DOHH2 (cell line): Measurements from ENCODE around the gene SPATA18.

ENCODE experiments used
- H3F3A ChIP-seq: fragments of 200-600 bp; sonication (generic), shearing (Covaris generic); 2 replicates; pipeline ENCODE4 v1.6.0; 2016; ENCODE audit warnings: antibody characterized with exemption, mild to moderate bottlenecking; ENCODE audit not compliant: control insufficient read depth, insufficient read depth
- H3K27ac ChIP-seq: fragments of 200-600 bp; sonication (generic); 2 replicates; pipeline ENCODE4 v1.5.1; 2014; ENCODE audit warnings: low read depth, mild to moderate bottlenecking, low read length, moderate library complexity
- H3K27me3 ChIP-seq: fragments of 200-600 bp; sonication (generic); 2 replicates; pipeline ENCODE4 v1.6.1; 2014; ENCODE audit warnings: mild to moderate bottlenecking, low read length, mixed read lengths; ENCODE audit not compliant: control insufficient read depth
- H3K36me3 ChIP-seq: fragments of 200-600 bp; sonication (generic); 2 replicates; pipeline ENCODE4 v1.6.1; 2014; ENCODE audit warnings: mild to moderate bottlenecking, low read length, moderate library complexity, mixed read lengths; ENCODE audit not compliant: control insufficient read depth
- H3K4me1 ChIP-seq: fragments of 200-600 bp; sonication (generic); 2 replicates; pipeline ENCODE4 v1.6.1; 2014; ENCODE audit warnings: mild to moderate bottlenecking, low read length, mixed read lengths; ENCODE audit not compliant: control insufficient read depth
- H3K4me2 ChIP-seq: fragments of 200-600 bp; sonication (generic); 2 replicates; pipeline ENCODE4 v1.6.0; 2014; ENCODE audit warnings: mild to moderate bottlenecking, low read length, moderate library complexity
- H3K4me3 ChIP-seq: fragments of 200-600 bp; sonication (generic); 2 replicates; pipeline ENCODE4 v1.5.1; 2014; ENCODE audit warnings: mild to moderate bottlenecking, low read length, mixed read lengths
- H3K79me2 ChIP-seq: fragments of 200-600 bp; sonication (generic); 2 replicates; pipeline ENCODE4 v1.6.1; 2014; ENCODE audit warnings: mild to moderate bottlenecking, low read length, mixed read lengths; ENCODE audit not compliant: control insufficient read depth
- H3K9me2 ChIP-seq: fragments of 200-600 bp; sonication (generic); replicated peaks from 2 replicates; pipeline ENCODE4 v1.6.1; 2014; ENCODE audit warnings: mild to moderate bottlenecking, low read length, mixed read lengths; ENCODE audit not compliant: control insufficient read depth
- H3K9me3 ChIP-seq: fragments of 200-600 bp; sonication (generic); 2 replicates; pipeline ENCODE4 v1.6.1; 2014; ENCODE audit warnings: antibody characterized with exemption, low read length, mixed read lengths; ENCODE audit not compliant: control insufficient read depth, insufficient read depth
- H4K20me1 ChIP-seq: fragments of 200-600 bp; sonication (generic); 2 replicates; pipeline ENCODE4 v1.6.0; 2014; ENCODE audit warnings: low read depth, mild to moderate bottlenecking, antibody characterized with exemption, low read length, moderate library complexity; ENCODE audit not compliant: control insufficient read depth, insufficient read depth
- CTCF ChIP-seq: fragments of 200-600 bp; sonication (generic); IDR thresholded peaks from one replicate; pipeline ENCODE4 v1.5.1; 2014; ENCODE audit warnings: antibody characterized with exemption, mild to moderate bottlenecking, low read depth, low read length; ENCODE audit not compliant: poor library complexity, severe bottlenecking
- EZH2phosphoT487 ChIP-seq: fragments of 200-600 bp; sonication (generic); IDR thresholded peaks from 2 replicates; pipeline ENCODE4 v1.6.1; 2017; ENCODE audit warnings: borderline replicate concordance, mild to moderate bottlenecking, antibody characterized with exemption, low read length, moderate library complexity, mixed read lengths

The SPATA18 gene

DNA sequence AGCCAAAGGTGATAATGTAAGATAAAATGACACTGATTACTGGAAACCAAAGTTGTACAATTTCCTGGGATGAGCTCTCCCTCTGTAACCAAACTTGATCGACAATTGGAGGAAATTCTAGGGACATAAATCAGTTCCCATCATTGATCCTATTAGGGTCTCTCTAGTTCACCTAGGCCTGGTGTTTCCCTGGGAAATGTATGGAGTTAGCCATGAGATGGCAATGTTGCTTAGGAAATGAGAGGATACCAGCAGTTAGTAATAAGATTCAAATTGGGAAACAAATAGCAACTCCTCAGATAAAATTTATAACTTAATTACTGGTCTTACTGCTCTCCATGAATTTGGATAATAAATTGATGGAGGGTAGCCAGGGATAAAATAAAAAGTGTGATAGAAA lies 52.2 kb downstream of the SPATA18 start:
- H3K9me3 ChIP-seq = no peaks in the 10 kb centered on the region
- no peaks in the 10 kb centered on the region for H3K9me2 ChIP-seq
- H4K20me1 ChIP-seq = no peaks in the 10 kb centered on the region
- no peak overlapping the region for H3K4me2 ChIP-seq
- no peaks in the 10 kb centered on the region for H3K27me3 ChIP-seq
- H3K79me2 ChIP-seq = no peaks in the 10 kb centered on the region
- no peak overlapping the region for H3K27ac ChIP-seq
- no peaks in the 10 kb centered on the region for H3K36me3 ChIP-seq
- peaks cover 12% of the 10 kb centered on the region for H3K4me1 ChIP-seq
- no peaks in the 10 kb centered on the region for H3F3A ChIP-seq
- no peak for TF ChIP-seq EZH2phosphoT487
- peak; percentile 16 for TF ChIP-seq CTCF
- H3K4me3 ChIP-seq = no peak overlapping the region

DNA sequence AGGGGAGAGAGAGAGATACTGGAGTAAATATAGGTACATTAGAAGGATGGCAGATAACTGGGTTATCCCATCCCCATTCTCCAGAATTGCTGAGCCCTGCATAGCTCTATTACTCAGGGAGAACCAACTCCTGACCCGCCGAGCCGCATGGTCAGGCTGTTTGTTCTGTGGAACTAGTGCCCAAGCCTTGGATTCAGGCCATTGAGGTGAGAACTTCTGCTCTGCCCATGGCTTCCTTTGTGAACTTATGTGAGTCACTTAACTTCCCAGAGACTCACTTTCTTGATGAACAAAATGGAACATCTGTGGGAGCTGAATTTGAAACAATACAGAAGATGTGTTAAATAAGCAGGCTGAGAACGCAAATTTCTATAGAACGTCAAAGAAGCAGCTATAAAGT lies 54.2 kb downstream of the SPATA18 start:
- TF ChIP-seq CTCF (no peak), EZH2phosphoT487 (no peak)
- H3K9me2 ChIP-seq = no peaks in the 10 kb centered on the region
- H3K4me2 ChIP-seq = no peak overlapping the region
- H3K27me3 ChIP-seq = no peaks in the 10 kb centered on the region
- no peak overlapping the region for H3K4me3 ChIP-seq
- H3F3A ChIP-seq = no peaks in the 10 kb centered on the region
- no peak overlapping the region for H3K27ac ChIP-seq
- H3K4me1 ChIP-seq = peaks cover 12% of the 10 kb centered on the region
- H3K79me2 ChIP-seq = no peaks in the 10 kb centered on the region
- no peaks in the 10 kb centered on the region for H3K9me3 ChIP-seq
- H3K36me3 ChIP-seq = no peaks in the 10 kb centered on the region
- no peaks in the 10 kb centered on the region for H4K20me1 ChIP-seq

DNA sequence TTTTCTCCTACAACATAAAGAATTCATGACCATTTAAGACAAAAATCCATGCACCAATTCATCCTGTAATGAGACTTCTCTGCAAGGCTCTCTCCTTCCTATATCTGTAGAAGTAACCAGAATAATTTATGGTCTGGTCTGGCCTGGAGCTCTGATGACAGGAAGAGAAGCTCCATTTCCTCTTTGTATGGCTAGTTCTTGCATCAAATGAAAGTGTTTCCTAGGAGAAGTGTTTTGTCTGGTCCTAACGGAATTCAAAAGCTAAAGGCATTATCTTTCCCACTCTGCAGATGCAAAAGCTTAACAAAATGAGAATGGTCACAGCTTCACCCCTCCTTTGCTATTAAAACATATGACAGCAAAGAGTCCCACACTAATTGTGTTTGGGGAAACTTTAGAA lies 55.1 kb downstream of the SPATA18 start:
- Histone ChIP-seq H3K27ac (no peak overlapping the region), H3K4me2 (no peak overlapping the region), H3K27me3 (no peaks in the 10 kb centered on the region)

More for the DNA sequence above, 55.1 kb downstream of the SPATA18 start:
- Histone ChIP-seq H4K20me1 (no peaks in the 10 kb centered on the region), H3K9me3 (no peaks in the 10 kb centered on the region), H3K4me3 (no peak overlapping the region), H3K36me3 (no peaks in the 10 kb centered on the region), H3K4me1 (peaks cover 12% of the 10 kb centered on the region), H3F3A (no peaks in the 10 kb centered on the region), H3K9me2 (no peaks in the 10 kb centered on the region), H3K79me2 (no peaks in the 10 kb centered on the region)
- TF ChIP-seq CTCF (no peak), EZH2phosphoT487 (no peak)
